Gastrocnemius medialis (tissue), 4 donors: ENCODE results near the gene SMYD2.

Source experiments
- POLR2A ChIP-seq, 2 donors: fragments of 450-650 bp; IDR thresholded peaks; one replicate each; pipeline ENCODE4 v1.6.1; 2017; ENCODE audit warnings: antibody characterized with exemption in 2 of 2, mild to moderate bottlenecking in 2 of 2, moderate library complexity in 2 of 2
- TF ChIP-seq, protein P1 (sequence below), 5 experiments: fragments of 450-650 bp in 3 of 5; fragments of 200-600 bp in 2 of 5; sonication (generic) in 2 of 5; IDR thresholded peaks in 4 of 5; conservative IDR thresholded peaks in 1 of 5; 1 replicate in 4 of 5; 2 replicates in 1 of 5; pipeline ENCODE4 v1.5.1; 2016 to 2019; ENCODE audit warnings: antibody characterized with exemption in 5 of 5, mild to moderate bottlenecking in 3 of 5, moderate library complexity in 3 of 5

- TF ChIP-seq, protein P1, sequence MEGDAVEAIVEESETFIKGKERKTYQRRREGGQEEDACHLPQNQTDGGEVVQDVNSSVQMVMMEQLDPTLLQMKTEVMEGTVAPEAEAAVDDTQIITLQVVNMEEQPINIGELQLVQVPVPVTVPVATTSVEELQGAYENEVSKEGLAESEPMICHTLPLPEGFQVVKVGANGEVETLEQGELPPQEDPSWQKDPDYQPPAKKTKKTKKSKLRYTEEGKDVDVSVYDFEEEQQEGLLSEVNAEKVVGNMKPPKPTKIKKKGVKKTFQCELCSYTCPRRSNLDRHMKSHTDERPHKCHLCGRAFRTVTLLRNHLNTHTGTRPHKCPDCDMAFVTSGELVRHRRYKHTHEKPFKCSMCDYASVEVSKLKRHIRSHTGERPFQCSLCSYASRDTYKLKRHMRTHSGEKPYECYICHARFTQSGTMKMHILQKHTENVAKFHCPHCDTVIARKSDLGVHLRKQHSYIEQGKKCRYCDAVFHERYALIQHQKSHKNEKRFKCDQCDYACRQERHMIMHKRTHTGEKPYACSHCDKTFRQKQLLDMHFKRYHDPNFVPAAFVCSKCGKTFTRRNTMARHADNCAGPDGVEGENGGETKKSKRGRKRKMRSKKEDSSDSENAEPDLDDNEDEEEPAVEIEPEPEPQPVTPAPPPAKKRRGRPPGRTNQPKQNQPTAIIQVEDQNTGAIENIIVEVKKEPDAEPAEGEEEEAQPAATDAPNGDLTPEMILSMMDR (IDR thresholded peaks at IDR 0.05 in 4 of 5, conservative IDR thresholded peaks at IDR 0.05 in 1 of 5): no peak
- TF ChIP-seq POLR2A (IDR thresholded peaks at IDR 0.05): no peak
Measured at GRCh38 chr1:214364386-214364785, 83.4 kb downstream of the SMYD2 start.
